Measurements from ENCODE around the gene ANKRD44.

ANKRD44 gene

DNA sequence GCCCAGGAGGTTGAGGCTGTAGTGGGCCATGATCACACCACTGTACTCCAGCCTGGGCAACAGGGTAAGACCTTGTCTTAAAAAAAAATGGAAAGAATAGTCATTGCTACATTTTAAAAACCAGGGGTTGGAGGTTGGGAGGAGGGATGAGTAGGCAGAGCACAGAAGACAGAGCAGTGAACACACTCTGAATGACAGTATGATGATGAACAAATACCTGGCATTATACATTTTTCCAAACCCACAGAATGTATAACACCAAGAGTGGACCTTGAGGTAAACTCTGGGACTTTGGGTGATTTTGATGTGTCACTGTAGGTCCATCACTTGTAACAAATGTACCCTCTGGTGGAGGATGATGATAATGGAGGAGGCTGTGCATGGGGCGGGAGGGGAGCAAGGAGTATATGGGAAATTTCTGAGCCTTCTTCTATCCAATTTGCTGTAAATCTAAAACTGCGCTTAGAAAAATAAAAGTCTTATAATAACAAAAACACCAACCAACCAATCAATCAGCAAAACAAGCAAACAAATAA, 272.6 kb downstream of the ANKRD44 start:
- ChIA-PET POLR2A (no interaction called here), CTCF (interaction anchor here (1.0 to 1.3 kb wide), 2 partner anchors 10 to 14 kb away, joined by 3 read pairs; no protein-coding TSS in a partner anchor)
- no peak for DNase-seq (ENCODE audit: extremely low spot score)
- no peak for TF ChIP-seq CTCF (IDR thresholded peaks at IDR 0.05; ENCODE audit: control extremely low read depth, extremely low read depth, low read depth, missing control alignments)

DNA sequence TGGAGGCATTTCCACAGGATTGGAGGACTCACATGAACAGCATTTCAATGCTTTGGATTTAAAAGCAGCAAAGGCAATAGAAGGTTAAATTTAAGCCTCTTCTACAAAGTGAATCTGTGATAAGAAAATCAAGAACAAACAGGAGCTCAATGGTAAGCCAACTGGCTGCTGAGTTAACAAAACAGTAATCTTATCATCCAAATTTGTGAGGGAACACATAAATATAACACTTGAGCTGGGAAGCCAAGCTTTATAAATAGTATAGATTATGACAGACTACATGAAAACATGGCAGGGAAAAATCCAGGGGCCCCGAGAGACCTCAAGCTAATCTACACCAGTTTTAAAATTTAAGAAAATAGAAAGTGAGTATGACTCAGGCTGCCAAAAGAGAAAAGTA, 275.6 kb downstream of the ANKRD44 start:
- DNase-seq (ENCODE audit: extremely low spot score) = no peak
- CTCF ChIA-PET = interaction anchor here (0.9 to 1.8 kb wide), 6 partner anchors 20 to 240 kb away, joined by 3 to 9 read pairs (median 4); no protein-coding TSS in a partner anchor
- POLR2A ChIA-PET = no interaction called here
- TF ChIP-seq CTCF (IDR thresholded peaks at IDR 0.05; ENCODE audit: control extremely low read depth, extremely low read depth, low read depth, missing control alignments) = no peak

GRCh38 chr2:197034292-197034691, 276.3 kb downstream of the ANKRD44 start:
- TF ChIP-seq CTCF (IDR thresholded peaks at IDR 0.05; ENCODE audit: control extremely low read depth, extremely low read depth, low read depth, missing control alignments) = no peak
- no peak for DNase-seq (ENCODE audit: extremely low spot score)
- CTCF ChIA-PET = interaction anchor here (0.9 to 4.8 kb wide), 5 partner anchors 11 to 311 kb away, joined by 3 to 24 read pairs (median 4); no protein-coding TSS in a partner anchor
- POLR2A ChIA-PET = no interaction called here

DNA sequence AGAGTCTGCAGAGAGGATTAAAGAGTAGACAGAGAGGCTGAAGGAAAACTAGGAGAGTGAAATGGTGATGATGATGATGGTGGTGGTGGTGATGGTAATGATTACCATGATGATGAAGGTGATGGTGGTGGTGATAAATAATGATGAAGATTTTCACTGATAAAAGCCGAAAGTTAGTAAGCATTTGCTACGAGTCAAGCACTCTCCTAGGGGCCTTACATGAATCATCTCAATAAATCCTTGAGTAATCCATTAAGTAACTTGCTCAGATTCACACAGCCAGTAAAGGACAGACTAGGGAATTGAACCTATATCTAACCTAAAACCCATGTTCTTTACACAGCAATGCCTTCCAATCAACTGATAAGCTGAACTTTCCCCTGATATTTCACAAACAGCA, 277.4 kb downstream of the ANKRD44 start:
- no peak for TF ChIP-seq CTCF (IDR thresholded peaks at IDR 0.05; ENCODE audit: control extremely low read depth, extremely low read depth, low read depth, missing control alignments)
- CTCF ChIA-PET = interaction anchor here (0.9 to 4.8 kb wide), 3 partner anchors 12 to 312 kb away, joined by 3 to 24 read pairs (median 7); no protein-coding TSS in a partner anchor
- POLR2A ChIA-PET = no interaction called here
- no peak for DNase-seq (ENCODE audit: extremely low spot score)

GRCh38 chr2:197031803-197032202, 278.8 kb downstream of the ANKRD44 start:
- POLR2A ChIA-PET = no interaction called here
- no peak for DNase-seq (ENCODE audit: extremely low spot score)
- CTCF ChIA-PET = interaction anchor here (4.8 kb wide), 1 partner anchor 20 kb away, joined by 24 read pairs; no protein-coding TSS in a partner anchor
- no peak for TF ChIP-seq CTCF (IDR thresholded peaks at IDR 0.05; ENCODE audit: control extremely low read depth, extremely low read depth, low read depth, missing control alignments)

- DNase-seq (ENCODE audit: extremely low spot score) = no peak
- CTCF ChIA-PET = interaction anchor here (4.8 kb wide), 1 partner anchor 18 kb away, joined by 24 read pairs; no protein-coding TSS in a partner anchor
- POLR2A ChIA-PET = no interaction called here
- no peak for TF ChIP-seq CTCF (IDR thresholded peaks at IDR 0.05; ENCODE audit: control extremely low read depth, extremely low read depth, low read depth, missing control alignments)
Measured at GRCh38 chr2:197030090-197030489, 280.5 kb downstream of the ANKRD44 start.
